Measurements from ENCODE around the gene CCDC85B. TPM values are rescaled to one million over a fixed set of nuclear protein-coding genes. Genes with fewer than 3 reads are reported as not detected.
A peak's percentile ranks its signal among the peaks of the same experiment; 100 is the strongest.

Gene CCDC85B
- total and polyA plus RNA-seq, 2 of the 13 experiments (the other 11 are each of a cell fraction or from before 2014, with no cell fraction given): 8.2 to 19.5 TPM

- no peak for TF ChIP-seq JUNB (CRISPR knock-in tag; IDR thresholded peaks at IDR 0.05; ENCODE audit: borderline replicate concordance)
- no peak for TF ChIP-seq PHB2 (IDR thresholded peaks at IDR 0.05; ENCODE audit: partially characterized antibody)
- no peak for TF ChIP-seq XBP1 (CRISPR knock-in tag; IDR thresholded peaks at IDR 0.05)
- no peak for TF ChIP-seq ZNF572 (CRISPR knock-in tag; IDR thresholded peaks at IDR 0.05)
- peak; percentile 36; the same call in 1 of the 2 replicates for TF ChIP-seq PPARG (CRISPR knock-in tag; conservative IDR thresholded peaks at IDR 0.05)
- no peak for TF ChIP-seq CHD2 (IDR thresholded peaks at IDR 0.05; ENCODE audit: low read depth, low read length)
- no peak for TF ChIP-seq ZNF646 (CRISPR knock-in tag; IDR thresholded peaks at IDR 0.05)
- TF ChIP-seq ZSCAN9 (CRISPR knock-in tag; IDR thresholded peaks at IDR 0.05; ENCODE audit: borderline replicate concordance): no peak; the same call in 1 of the 2 replicates
- no peak for TF ChIP-seq ZNF343 (CRISPR knock-in tag; IDR thresholded peaks at IDR 0.05)
- TF ChIP-seq ZNF160 (CRISPR knock-in tag; IDR thresholded peaks at IDR 0.05): no peak
- TF ChIP-seq BATF2 (CRISPR knock-in tag; IDR thresholded peaks at IDR 0.05): no peak
- no peak for TF ChIP-seq ARID2 (CRISPR knock-in tag; IDR thresholded peaks at IDR 0.05; ENCODE audit: borderline replicate concordance)
- TF ChIP-seq FIP1L1 (IDR thresholded peaks at IDR 0.05; ENCODE audit: borderline replicate concordance, insufficient read depth, low read depth, low read length): no peak
- TF ChIP-seq MAFG (CRISPR knock-in tag; IDR thresholded peaks at IDR 0.05): no peak
- no peak for TF ChIP-seq ETS1 (CRISPR knock-in tag; IDR thresholded peaks at IDR 0.05)
- peak; percentile 84 for TF ChIP-seq MAX (IDR thresholded peaks at IDR 0.05)
- peak; percentile 85 for TF ChIP-seq SP5 (CRISPR knock-in tag; IDR thresholded peaks at IDR 0.05; ENCODE audit: borderline replicate concordance, low read depth)
- TF ChIP-seq KDM5B (CRISPR knock-in tag; IDR thresholded peaks at IDR 0.05; ENCODE audit: borderline replicate concordance): peak; percentile 83
- TF ChIP-seq SALL1 (CRISPR knock-in tag; IDR thresholded peaks at IDR 0.05): peak; percentile 57
- TF ChIP-seq DRAP1 (CRISPR knock-in tag; IDR thresholded peaks at IDR 0.05): peak; percentile 73; the same call in 1 of the 2 replicates
- no peak for TF ChIP-seq DDIT3 (CRISPR knock-in tag; IDR thresholded peaks at IDR 0.05)
Measured at GRCh38 chr11:65873318-65874156, 16.9 kb upstream of the CCDC85B start (continued).

Measured in HepG2 (cell line).